Uterine smooth muscle cell (primary cell): ENCODE data around the gene MROH2B. TPM values are rescaled to one million over a fixed set of nuclear protein-coding genes. Genes with fewer than 3 reads are reported as not detected.

Source experiments
- total RNA-seq: library from RNA; depleted of rRNA; stranded (reverse); fragments of >200 nt; gene quantifications from 2 replicates; pipeline ENCODE4 v1.2.3, GENCODE V29; 2014

Gene MROH2B
- not detected in 2 replicates for total RNA-seq

GRCh38 chr5:41071242-41071641, at the start of gene MROH2B:
Gene MROH2B (minus strand): TSS chr5:41071342. CDS start chr5:41070852, 490 bp downstream.

Other genes starting within 250 kb of the MROH2B start
- 205 and 457 TPM in 2 replicates for gene RPL37, start 236.1 kb downstream of the MROH2B start, total RNA-seq
- gene CARD6, start 230.0 kb downstream of the MROH2B start, total RNA-seq, result 5.9 and 7.4 TPM in 2 replicates
- 0.12 TPM in 1 of 2 replicates, not detected in the other for gene C7, start 161.8 kb downstream of the MROH2B start, total RNA-seq
- under 0.01 and 0.11 TPM in 2 replicates for gene C6, start 142.2 kb upstream of the MROH2B start, total RNA-seq